H1 (cell line): Measurements from ENCODE around the gene PRSS53. TPM values are rescaled to one million over a fixed set of nuclear protein-coding genes. Genes with fewer than 3 reads are reported as not detected.

Source experiments
- CTCF ChIA-PET: fragments of 300-600 bp; sonication (Branson Sonifier 250); formaldehyde crosslinking; loops from one replicate; lab custom pipeline; 2021; ENCODE audit not compliant: partially characterized antibody; lab: Charles Lee
- POLR2A ChIA-PET: fragments of 300-600 bp; sonication (Branson Sonifier 250); formaldehyde crosslinking; loops from one replicate; lab custom pipeline; 2021; ENCODE audit warnings: inconsistent platforms; ENCODE audit not compliant: partially characterized antibody; lab: Charles Lee
- DNase-seq, 2 experiments: peaks; one replicate each; pipeline versions ENCODE4 v3.0.0 to v3.0.0-alpha.2; 2010 to 2022; ENCODE audit warnings: low spot score in 2 of 2, low read depth in 1 of 2, mixed read lengths in 1 of 2
- FAIRE-seq: peaks from 2 replicates; lab custom pipeline; 2011; peaks lifted over from hg19 to GRCh38; lab: Jason Lieb, UNC
- H2AFZ ChIP-seq: 2 replicates; pipeline ENCODE4 v1.8.1; 2012; ENCODE audit warnings: low read length, inconsistent platforms
- H2AK5ac ChIP-seq: 2 replicates; pipeline ENCODE4 v1.6.1; 2013; ENCODE audit warnings: low read depth, low read length
- H2BK120ac ChIP-seq: replicated peaks from 2 replicates; pipeline ENCODE3; 2013; ENCODE audit warnings: low read depth, low read length, inconsistent platforms
- H2BK12ac ChIP-seq: 2 replicates; pipeline ENCODE4 v1.6.1; 2013; ENCODE audit warnings: low read depth, low read length
- H2BK15ac ChIP-seq: 2 replicates; pipeline ENCODE4 v1.6.1; 2013; ENCODE audit warnings: low read length
- H2BK20ac ChIP-seq: 2 replicates; pipeline ENCODE4 v1.6.1; 2013; ENCODE audit warnings: low read length
- H2BK5ac ChIP-seq: 2 replicates; pipeline ENCODE4 v1.6.1; 2013; ENCODE audit warnings: low read depth, low read length
- H3K14ac ChIP-seq: 2 replicates; pipeline ENCODE4 v1.6.1; 2013; ENCODE audit warnings: inconsistent platforms; ENCODE audit not compliant: insufficient read length
- H3K18ac ChIP-seq: 2 replicates; pipeline ENCODE4 v1.6.1; 2013; ENCODE audit warnings: low read length; ENCODE audit errors: extremely low read depth
- H3K23ac ChIP-seq: 2 replicates; pipeline ENCODE4 v1.6.1; 2013; ENCODE audit warnings: inconsistent platforms; ENCODE audit not compliant: insufficient read length
- H3K23me2 ChIP-seq: 2 replicates; pipeline ENCODE4 v1.6.1; 2013; ENCODE audit warnings: low read depth, low read length
- H3K27ac ChIP-seq: 2 replicates; pipeline ENCODE4 v1.6.1; 2011; ENCODE audit warnings: low read depth, low read length, inconsistent platforms
- H3K27me3 ChIP-seq, 4 experiments: replicated peaks in 1 of 4; 1 replicate in 1 of 4; 2 replicates in 3 of 4; pipeline versions ENCODE4 v1.6.1 to v1.8.1; 2011 to 2013; ENCODE audit warnings: low read length in 3 of 4, mild to moderate bottlenecking in 3 of 4, inconsistent platforms in 2 of 4, mixed read lengths in 2 of 4, moderate library complexity in 1 of 4; ENCODE audit not compliant: control insufficient read depth in 3 of 4, insufficient read depth in 3 of 4; ENCODE audit errors: extremely low read depth in 1 of 4
- H3K36me3 ChIP-seq, 4 experiments: 2 replicates each; pipeline versions ENCODE4 v1.6.1 to v1.8.1; 2011 to 2013; ENCODE audit warnings: mild to moderate bottlenecking in 4 of 4, low read length in 3 of 4, moderate library complexity in 2 of 4, control low read depth in 1 of 4, inconsistent platforms in 1 of 4; ENCODE audit not compliant: insufficient read depth in 4 of 4, control insufficient read depth in 2 of 4
- H3K4ac ChIP-seq: replicated peaks from 2 replicates; pipeline ENCODE3; 2013; ENCODE audit warnings: low read length, low read depth, mixed read lengths, inconsistent platforms; ENCODE audit not compliant: insufficient read length
- H3K4me1 ChIP-seq, 4 experiments: replicated peaks in 1 of 4; 1 replicate in 1 of 4; 2 replicates in 3 of 4; pipeline versions ENCODE4 v1.6.1 to v1.8.1; 2011 to 2013; ENCODE audit warnings: low read length in 3 of 4, inconsistent platforms in 2 of 4, mixed read lengths in 1 of 4; ENCODE audit not compliant: insufficient read depth in 4 of 4, control insufficient read depth in 3 of 4
- H3K4me2 ChIP-seq, 2 experiments: 2 replicates each; pipeline versions ENCODE4 v1.6.1 to v1.8.1; 2011 to 2013; ENCODE audit warnings: low read depth in 2 of 2, low read length in 2 of 2, control low read depth in 1 of 2, inconsistent platforms in 1 of 2, mild to moderate bottlenecking in 1 of 2; ENCODE audit not compliant: insufficient read depth in 1 of 2
- H3K4me3 ChIP-seq, 4 experiments: fragments of 200-600, 300-600 bp in 1 of 4; sonication (generic), shearing (Covaris generic), sonication (Bioruptor Twin) in 1 of 4; 2 replicates each; pipeline versions ENCODE4 v1.5.1 to v1.8.1; 2011 to 2016; ENCODE audit warnings: low read length in 4 of 4, low read depth in 3 of 4, control low read depth in 2 of 4, inconsistent platforms in 2 of 4, mild to moderate bottlenecking in 2 of 4, mixed read lengths in 1 of 4, moderate library complexity in 1 of 4; ENCODE audit not compliant: insufficient read depth in 2 of 4; ENCODE audit errors: extremely low read depth in 1 of 4
- H3K56ac ChIP-seq: replicated peaks from 2 replicates; pipeline ENCODE3; 2013; ENCODE audit warnings: low read depth, mild to moderate bottlenecking, mixed read lengths, low read length, inconsistent platforms; ENCODE audit not compliant: insufficient read length
- H3K79me1 ChIP-seq: 2 replicates; pipeline ENCODE4 v1.6.1; 2013; ENCODE audit warnings: low read depth, low read length, control low read depth
- H3K79me2 ChIP-seq, 2 experiments: 2 replicates each; pipeline versions ENCODE4 v1.6.1 to v1.8.1; 2012 to 2013; ENCODE audit warnings: low read length in 2 of 2, mild to moderate bottlenecking in 2 of 2, inconsistent platforms in 1 of 2; ENCODE audit not compliant: insufficient read depth in 2 of 2, control insufficient read depth in 1 of 2
- H3K9ac ChIP-seq, 4 experiments: replicated peaks in 1 of 4; 1 replicate in 1 of 4; 2 replicates in 3 of 4; pipeline versions ENCODE4 v1.6.1 to v1.8.1; 2011 to 2013; ENCODE audit warnings: low read depth in 3 of 4, low read length in 3 of 4, control low read depth in 2 of 4, mild to moderate bottlenecking in 2 of 4, moderate library complexity in 2 of 4, inconsistent platforms in 1 of 4; ENCODE audit errors: extremely low read depth in 1 of 4
- H3K9me3 ChIP-seq, 2 experiments: 2 replicates each; pipeline versions ENCODE4 v1.6.1 to v1.8.1; 2012 to 2013; ENCODE audit warnings: mild to moderate bottlenecking in 2 of 2, moderate library complexity in 2 of 2, control low read depth in 1 of 2, inconsistent platforms in 1 of 2, low read depth in 1 of 2, low read length in 1 of 2, mixed read lengths in 1 of 2; ENCODE audit not compliant: insufficient read depth in 2 of 2
- H4K20me1 ChIP-seq, 2 experiments: replicated peaks in 1 of 2; 2 replicates each; pipeline versions ENCODE3 to v1.8.1; 2011 to 2013; ENCODE audit warnings: inconsistent platforms in 2 of 2, low read length in 2 of 2, mild to moderate bottlenecking in 1 of 2; ENCODE audit not compliant: insufficient read depth in 2 of 2, control insufficient read depth in 1 of 2
- H4K5ac ChIP-seq: 2 replicates; pipeline ENCODE4 v1.6.1; 2013; ENCODE audit warnings: low read length, low read depth, mixed read lengths, inconsistent platforms; ENCODE audit not compliant: insufficient read length
- H4K8ac ChIP-seq: 2 replicates; pipeline ENCODE4 v1.8.0; 2013; ENCODE audit warnings: mild to moderate bottlenecking, moderate library complexity, low read length, inconsistent platforms; ENCODE audit not compliant: insufficient read depth; ENCODE audit errors: extremely low read depth
- H4K91ac ChIP-seq: replicated peaks from 2 replicates; pipeline ENCODE3; 2013; ENCODE audit warnings: low read length, mixed read lengths, inconsistent platforms; ENCODE audit not compliant: insufficient read length
- HDAC6 ChIP-seq: IDR thresholded peaks from one replicate; pipeline ENCODE4 v1.7.1; 2012; ENCODE audit warnings: low read depth, mild to moderate bottlenecking, inconsistent platforms, low read length, moderate library complexity
- WGBS, 2 experiments: shearing (Covaris generic) in 1 of 2; methylation state at CpG; one replicate each; pipeline versions ENCODE4 v1.1.6 to v1.1.7; 2013 to 2015; ENCODE audit warnings: low lambda C conversion rate in 2 of 2, mixed read lengths in 2 of 2, inconsistent platforms in 1 of 2, low coverage in 1 of 2, missing lambda C conversion rate in 1 of 2; ENCODE audit not compliant: insufficient replicate concordance in 2 of 2, insufficient coverage in 1 of 2, insufficient read length in 1 of 2; ENCODE audit errors: extremely low coverage in 1 of 2, missing lambda C conversion rate in 1 of 2; 5-methylcytosine and 5-hydroxymethylcytosine counted together
- polyA plus RNA-seq, 7 experiments: library from polyadenylated mRNA; depleted of rRNA in 3 of 7; stranded (reverse) in 5 of 7; unstranded in 2 of 7; fragments of >200 nt in 5 of 7; fragments of 200-250 nt in 2 of 7; gene quantifications; 1 replicate in 5 of 7; 2 replicates in 1 of 7; 4 replicates in 1 of 7; pipeline versions ENCODE4 v1.2.1 to v1.2.3, GENCODE V29; 2011 to 2013; ENCODE audit warnings: missing spikeins in 2 of 7, mixed read lengths in 2 of 7
- total RNA-seq: library from RNA; stranded (reverse); fragmentation: NEBNext Ultra II Directional; extraction: Animal tissue kit (Norgen Biotek cat#: 25700); gene quantifications from 2 replicates; pipeline ENCODE4 v1.2.1, GENCODE V29; 2021

PRSS53 gene
- total and polyA plus RNA-seq, 2 of the 8 experiments (the other 6 are each of a cell fraction or from before 2014, with no cell fraction given), result 1.7 to 2.6 TPM

GRCh38 chr16:31131841-31132271, 43.1 kb upstream of the PRSS53 start:
- no peak overlapping the region for H4K5ac ChIP-seq
- peaks cover 9% of the 10 kb centered on the region for H3K79me1 ChIP-seq
- no peak overlapping the region; the same call in 1 of the 2 replicates for H4K8ac ChIP-seq
- H3K14ac ChIP-seq, result no peak overlapping the region
- no peak overlapping the region for H2AFZ ChIP-seq
- no peak overlapping the region for H2BK15ac ChIP-seq
- CTCF ChIA-PET, result interaction anchor here (1.1 to 1.3 kb wide), 2 partner anchors 29 to 39 kb away, joined by 3 read pairs; no protein-coding TSS in a partner anchor
- DNase-seq (no peak), FAIRE-seq (no peak)
- peaks cover 16% of the 10 kb centered on the region for H3K23me2 ChIP-seq
- peaks cover 0 to 19% of the 10 kb centered on the region in 2 experiments; a peak in 2 of 4 replicates for H3K79me2 ChIP-seq
- H2BK20ac ChIP-seq, result no peak overlapping the region
- H3K4ac ChIP-seq, result no peak overlapping the region
- H3K9ac ChIP-seq, result no peak overlapping the region
- no peak overlapping the region for H3K18ac ChIP-seq
- H4K91ac ChIP-seq, result no peak overlapping the region
- no peak overlapping the region for H3K23ac ChIP-seq
- 0 out of 4 replicates have a peak overlapping the region, but pooled peaks of 1 of the 2 experiments have one; percentile 2 for H3K4me2 ChIP-seq
- no peak overlapping the region for H2BK120ac ChIP-seq
- POLR2A ChIA-PET, result interaction anchor here (0.6 to 34.9 kb wide), 9 partner anchors 4 to 71 kb away, joined by 3 to 713 read pairs (median 4); partner anchors contain the start of genes BCKDK, FUS, KAT8 and PRSS36
- peaks cover 14 to 27% (median 19%) of the 10 kb centered on the region in 4 experiments for H3K36me3 ChIP-seq
- no peak overlapping the region for H2BK12ac ChIP-seq
- H3K27me3 ChIP-seq, result no peaks in the 10 kb centered on the region
- no peak overlapping the region for H2AK5ac ChIP-seq
- WGBS, 2 experiments, result 96% methylated on average over 5 of the region's 5 CpGs; no CpG with 5 or more reads in 1 of the 2 experiments
- H3K4me1 ChIP-seq, result peaks cover 0 to 39% (median 32%) of the 10 kb centered on the region in 4 experiments; a peak in 6 of 7 replicates
- H2BK5ac ChIP-seq, result no peak overlapping the region; the same call in 1 of the 2 replicates
- H3K56ac ChIP-seq, result no peak overlapping the region
- H3K27ac ChIP-seq, result no peak overlapping the region; the same call in 1 of the 2 replicates
- H4K20me1 ChIP-seq, result peaks cover 6 to 7% of the 10 kb centered on the region in 2 experiments
- H3K4me3 ChIP-seq, result no peak overlapping the region
- no peaks in the 10 kb centered on the region for H3K9me3 ChIP-seq
- no peak for TF ChIP-seq HDAC6
